ENCODE data around the gene PDE4D. TPM values are rescaled to one million over a fixed set of nuclear protein-coding genes. Genes with fewer than 3 reads are reported as not detected.

Gene PDE4D
- total and polyA plus RNA-seq, 2 donors (not counting 3 experiments of a cell fraction or from before 2014, with no cell fraction given), result 34.5 to 51.2 TPM

GRCh38 chr5:59234236-59234635, 659.3 kb downstream of the PDE4D start:
- Histone ChIP-seq H3K27me3 (ENCODE audit: control insufficient read depth in 2 of 2, insufficient read depth in 2 of 2, low read length in 2 of 2) (no peaks in the 10 kb centered on the region), H3K79me2 (ENCODE audit: control insufficient read depth, insufficient read depth, low read length) (no peaks in the 10 kb centered on the region), H3K9ac (replicated peaks; ENCODE audit: extremely low read depth, insufficient read depth, low read length) (no peak overlapping the region), H3K4me3 (replicated peaks in 1 of 3; ENCODE audit: insufficient read depth in 1 of 3, low read depth in 1 of 3, low read length in 3 of 3) (no peak overlapping the region), H3K36me3 (ENCODE audit: control insufficient read depth in 2 of 2, extremely low read depth in 1 of 2, insufficient read depth in 2 of 2, low read length in 2 of 2) (no peaks in the 10 kb centered on the region), H3K9me3 (replicated peaks; ENCODE audit: control insufficient read depth, insufficient read depth, low read length) (no peaks in the 10 kb centered on the region), H2AFZ (ENCODE audit: low read depth, low read length) (no peak overlapping the region), H4K20me1 (replicated peaks; ENCODE audit: control insufficient read depth, extremely low read depth, insufficient read depth, low read length) (no peaks in the 10 kb centered on the region), H3K4me1 (ENCODE audit: control insufficient read depth, extremely low read depth, insufficient read depth, low read length) (peaks cover 25% of the 10 kb centered on the region), H3K27ac (ENCODE audit: insufficient read depth, low read depth, low read length) (no peak overlapping the region), H3K4me2 (ENCODE audit: insufficient read depth, low read length) (no peak overlapping the region), H3K9me1 (replicated peaks; ENCODE audit: control insufficient read depth, extremely low read depth, insufficient read depth, low read length) (no peaks in the 10 kb centered on the region)
- CTCF ChIA-PET, result interaction anchor here (1.6 kb wide), 1 partner anchor 17 kb away, joined by 3 read pairs; no protein-coding TSS in a partner anchor
- TF ChIP-seq CTCF (IDR thresholded peaks at IDR 0.05; ENCODE audit: extremely low read depth in 1 of 2, insufficient read depth in 1 of 2, low read depth in 1 of 2, low read length in 2 of 2), result no peak
- TF ChIP-seq EZH2 (IDR thresholded peaks at IDR 0.05; ENCODE audit: borderline replicate concordance, low read depth, low read length, severe bottlenecking), result no peak
- no peak for TF ChIP-seq MAX (IDR thresholded peaks at IDR 0.05; ENCODE audit: insufficient read depth, insufficient read length)
- TF ChIP-seq MYC (IDR thresholded peaks at IDR 0.05; ENCODE audit: low read depth, low read length), result no peak
- TF ChIP-seq POLR2A (IDR thresholded peaks at IDR 0.05; ENCODE audit: low read depth, low read length), result no peak
- TF ChIP-seq GATA2 (IDR thresholded peaks at IDR 0.05; ENCODE audit: insufficient read depth, insufficient read length, low read depth, low read length), result no peak
- no peak for TF ChIP-seq FOS (IDR thresholded peaks at IDR 0.05; ENCODE audit: borderline replicate concordance, insufficient read depth, low read length)
- no peak for TF ChIP-seq JUN (IDR thresholded peaks at IDR 0.05; ENCODE audit: borderline replicate concordance, insufficient read depth, insufficient read length, low read depth)
- no peak for TF ChIP-seq POLR2AphosphoS5 (IDR thresholded peaks at IDR 0.05; ENCODE audit: insufficient read depth, low read depth, low read length)
- intact Hi-C loops (cut with micrococcal nuclease) (no loop called here), dilution Hi-C loops (cut with MboI; ENCODE audit: extremely low pct_ligation_motif_present, low sequenced_read_pairs) (no loop called here)
- DNase-seq (ENCODE audit: low read depth, low spot score) (no peak), FAIRE-seq (no peak)
- BruUV-seq (replicated peaks), result no TSS peak
- POLR2A ChIA-PET, result no interaction called here

All from endothelial cell of umbilical vein (primary cell).